Spleen (tissue), 11 donors: Measurements from ENCODE around the gene SNW1. TPM values are rescaled to one million over a fixed set of nuclear protein-coding genes. Genes with fewer than 3 reads are reported as not detected.

ENCODE experiments used
- DNase-seq: peaks from one replicate; pipeline ENCODE4 v3.0.0-alpha.2; 2020
- H3K27ac ChIP-seq, 8 donors: fragments of 200-600 bp; sonication (generic) in 7 of 8; 1 replicate in 4 of 8; 2 replicates in 4 of 8; pipeline versions ENCODE4 v1.5.0 to v1.8.0; 2016 to 2021; ENCODE audit warnings: inconsistent platforms in 4 of 8, mild to moderate bottlenecking in 4 of 8, moderate library complexity in 1 of 8
- H3K27me3 ChIP-seq, 7 donors: fragments of 200-600 bp; sonication (generic) in 6 of 7; replicated peaks in 1 of 7; 1 replicate in 4 of 7; 2 replicates in 3 of 7; pipeline versions ENCODE4 v1.5.0 to v1.8.0; 2016 to 2021; ENCODE audit warnings: inconsistent platforms in 3 of 7, mild to moderate bottlenecking in 1 of 7
- H3K36me3 ChIP-seq, 6 donors: fragments of 200-600 bp; sonication (generic) in 5 of 6; 1 replicate in 4 of 6; 2 replicates in 2 of 6; pipeline versions ENCODE4 v1.5.0 to v1.8.0; 2016 to 2021; ENCODE audit warnings: inconsistent platforms in 2 of 6
- H3K4me1 ChIP-seq, 6 donors: fragments of 200-600 bp; sonication (generic) in 5 of 6; 1 replicate in 3 of 6; 2 replicates in 3 of 6; pipeline versions ENCODE4 v1.5.0 to v1.8.0; 2016 to 2021; ENCODE audit warnings: inconsistent platforms in 3 of 6
- H3K4me3 ChIP-seq, 8 donors: fragments of 200-600 bp; sonication (generic) in 7 of 8; 1 replicate in 4 of 8; 2 replicates in 4 of 8; pipeline versions ENCODE4 v1.5.0 to v1.8.0; 2016 to 2021; ENCODE audit warnings: inconsistent platforms in 4 of 8, mild to moderate bottlenecking in 4 of 8, moderate library complexity in 2 of 8
- H3K9me3 ChIP-seq, 8 donors: fragments of 200-600 bp; sonication (generic) in 7 of 8; 1 replicate in 4 of 8; 2 replicates in 4 of 8; pipeline versions ENCODE4 v1.5.0 to v1.8.0; 2016 to 2021; ENCODE audit warnings: inconsistent platforms in 4 of 8
- POLR2A ChIP-seq, 3 donors: fragments of 450-650 bp; IDR thresholded peaks; one replicate each; pipeline ENCODE4 v1.5.1; 2017; ENCODE audit warnings: antibody characterized with exemption in 3 of 3, mild to moderate bottlenecking in 1 of 3
- POLR2AphosphoS5 ChIP-seq, 3 donors: sonication (generic); formaldehyde crosslinking; IDR thresholded peaks; one replicate each; pipeline ENCODE4 v1.5.1; 2017; ENCODE audit warnings: antibody characterized with exemption in 3 of 3
- WGBS, 5 donors: extraction: QIAGEN DNeasy Blood & Tissue Kit in 3 of 5; methylation state at CpG; one replicate each; pipeline versions ENCODE4 v1.1.5 to v1.1.7; 2013 to 2018; 5-methylcytosine and 5-hydroxymethylcytosine counted together
- intact Hi-C: fragments of 100-400 bp; cut with DNase I; formaldehyde crosslinking; loops from one replicate; pipeline ENCODE4 v1.15.0; 2023; ENCODE audit warnings: low total_unique reads
- polyA plus RNA-seq, 3 donors: library from polyadenylated mRNA; stranded (reverse); fragments of 200-250 nt; gene quantifications; one replicate each; pipeline ENCODE4 v1.2.1, GENCODE V29; 2013
- total RNA-seq, 7 donors: library from RNA; depleted of rRNA in 3 of 7; stranded (reverse); fragments of >200 nt in 3 of 7; fragmentation: NEBNext Ultra II Directional in 4 of 7; extraction: Animal tissue kit (Norgen Biotek cat#: 25700) in 4 of 7; gene quantifications; one replicate each; pipeline versions ENCODE4 v1.1.0 to v1.2.1, GENCODE V29; 2016 to 2021
- TF ChIP-seq, protein P1 (sequence below), 11 experiments: fragments of 200-600 bp in 7 of 11; fragments of 450-650 bp in 4 of 11; sonication (generic) in 4 of 11; IDR thresholded peaks in 8 of 11; conservative IDR thresholded peaks in 3 of 11; 1 replicate in 7 of 11; 2 replicates in 4 of 11; pipeline versions ENCODE4 v1.4.0 to v1.8.0; 2016 to 2021; ENCODE audit warnings: antibody characterized with exemption in 11 of 11, inconsistent platforms in 4 of 11, mild to moderate bottlenecking in 1 of 11
- donor health status: healthy with polysubstance abuse.
- donor health status: DM: no; HTN: no; CAD: no; lungs with moderate emphysema.
- donor health status: DM: no; HTN: no; CAD: no.
- donor health status: Bipolar disorder and iron deficiency.
- donor health status: healthy.
- donor health status: DM: no; HTN: no; CAD: no.
- donor health status: DM: yes; HTN: yes; CAD: no.

The SNW1 gene
- total and polyA plus RNA-seq, 10 donors: 35.2 to 77.3 (median 54.5) TPM

DNA sequence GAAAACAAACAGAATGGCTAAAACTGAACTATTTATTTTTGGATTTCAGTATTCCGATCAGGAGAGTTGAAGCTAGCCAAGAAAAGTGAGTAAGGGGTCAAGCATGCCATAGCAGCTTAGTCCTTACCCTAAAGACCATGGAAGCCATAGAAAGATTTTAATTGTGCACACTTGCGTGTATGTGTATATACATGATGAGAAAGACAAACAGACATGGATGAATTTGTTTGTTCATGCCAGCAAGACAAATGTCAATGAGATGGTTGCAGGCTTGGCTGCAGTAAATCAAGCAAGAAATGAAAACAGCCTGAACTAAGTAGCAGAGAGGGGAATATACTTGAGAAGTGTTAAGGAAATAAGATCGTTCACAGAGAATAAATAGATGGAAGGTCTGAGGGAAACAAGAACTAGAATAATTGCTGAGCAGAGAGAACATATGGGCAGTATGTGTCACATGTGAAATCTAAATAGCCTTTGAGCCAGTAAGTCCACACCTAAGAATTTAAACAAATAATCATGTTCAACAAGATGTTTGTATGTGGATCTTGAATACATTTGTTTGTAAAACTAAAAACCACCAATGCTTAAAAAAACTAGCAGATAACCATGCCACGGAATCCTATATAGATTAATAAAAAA is 14.8 kb downstream of the SNW1 start:
- Histone ChIP-seq H3K36me3 (peaks cover 3 to 100% (median 70%) of the 10 kb centered on the region in 6 donors), H3K4me1 (peaks cover 0 to 32% (median 0%) of the 10 kb centered on the region in 6 donors), H3K27ac (no peak overlapping the region), H3K27me3 (no peaks in the 10 kb centered on the region), H3K9me3 (no peaks in the 10 kb centered on the region), H3K4me3 (no peak overlapping the region)
- no peak for TF ChIP-seq POLR2A (IDR thresholded peaks at IDR 0.05)
- TF ChIP-seq, protein P1, sequence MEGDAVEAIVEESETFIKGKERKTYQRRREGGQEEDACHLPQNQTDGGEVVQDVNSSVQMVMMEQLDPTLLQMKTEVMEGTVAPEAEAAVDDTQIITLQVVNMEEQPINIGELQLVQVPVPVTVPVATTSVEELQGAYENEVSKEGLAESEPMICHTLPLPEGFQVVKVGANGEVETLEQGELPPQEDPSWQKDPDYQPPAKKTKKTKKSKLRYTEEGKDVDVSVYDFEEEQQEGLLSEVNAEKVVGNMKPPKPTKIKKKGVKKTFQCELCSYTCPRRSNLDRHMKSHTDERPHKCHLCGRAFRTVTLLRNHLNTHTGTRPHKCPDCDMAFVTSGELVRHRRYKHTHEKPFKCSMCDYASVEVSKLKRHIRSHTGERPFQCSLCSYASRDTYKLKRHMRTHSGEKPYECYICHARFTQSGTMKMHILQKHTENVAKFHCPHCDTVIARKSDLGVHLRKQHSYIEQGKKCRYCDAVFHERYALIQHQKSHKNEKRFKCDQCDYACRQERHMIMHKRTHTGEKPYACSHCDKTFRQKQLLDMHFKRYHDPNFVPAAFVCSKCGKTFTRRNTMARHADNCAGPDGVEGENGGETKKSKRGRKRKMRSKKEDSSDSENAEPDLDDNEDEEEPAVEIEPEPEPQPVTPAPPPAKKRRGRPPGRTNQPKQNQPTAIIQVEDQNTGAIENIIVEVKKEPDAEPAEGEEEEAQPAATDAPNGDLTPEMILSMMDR (IDR thresholded peaks at IDR 0.05 in 8 of 11, conservative IDR thresholded peaks at IDR 0.05 in 3 of 11): no peak
- TF ChIP-seq POLR2AphosphoS5 (IDR thresholded peaks at IDR 0.05): no peak
- intact Hi-C loops: no loop called here
- no peak for DNase-seq
- 62 to 83% (median 68%) methylated on average over 4 of the region's 4 CpGs for WGBS, 5 donors

DNA sequence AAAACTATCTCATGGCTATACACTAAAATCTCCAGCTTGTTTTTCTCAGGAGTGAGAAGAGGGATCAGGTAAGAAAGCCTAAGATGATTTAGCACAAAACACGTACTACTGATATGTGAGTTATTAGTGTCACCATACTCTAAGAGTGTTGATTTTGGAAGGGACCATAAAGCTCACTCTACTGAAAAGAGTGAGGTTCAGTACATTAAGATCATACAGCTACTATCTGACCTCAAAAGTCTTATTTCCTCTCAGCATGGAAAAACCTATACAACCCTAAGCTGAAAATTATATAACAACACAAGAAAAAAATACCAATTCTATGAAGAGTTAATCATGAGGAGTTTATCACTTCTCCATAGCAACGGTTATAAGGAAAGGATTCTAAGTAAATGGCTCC is 19.5 kb downstream of the SNW1 start:
- no peak overlapping the region for H3K4me3 ChIP-seq
- no peaks in the 10 kb centered on the region for H3K27me3 ChIP-seq
- H3K4me1 ChIP-seq: peaks cover 7 to 55% (median 17%) of the 10 kb centered on the region in 6 donors
- peaks cover 0 to 99% (median 63%) of the 10 kb centered on the region in 6 donors for H3K36me3 ChIP-seq
- no peak for DNase-seq
- intact Hi-C loops: no loop called here
- H3K27ac ChIP-seq: no peak overlapping the region
- TF ChIP-seq POLR2A (IDR thresholded peaks at IDR 0.05) (no peak), POLR2AphosphoS5 (IDR thresholded peaks at IDR 0.05) (no peak)
- TF ChIP-seq, protein P1 (IDR thresholded peaks at IDR 0.05 in 8 of 11, conservative IDR thresholded peaks at IDR 0.05 in 3 of 11): no peak
- no peaks in the 10 kb centered on the region for H3K9me3 ChIP-seq
- WGBS, 5 donors: 80 to 93% (median 86%) methylated on average over 2 of the region's 2 CpGs

DNA sequence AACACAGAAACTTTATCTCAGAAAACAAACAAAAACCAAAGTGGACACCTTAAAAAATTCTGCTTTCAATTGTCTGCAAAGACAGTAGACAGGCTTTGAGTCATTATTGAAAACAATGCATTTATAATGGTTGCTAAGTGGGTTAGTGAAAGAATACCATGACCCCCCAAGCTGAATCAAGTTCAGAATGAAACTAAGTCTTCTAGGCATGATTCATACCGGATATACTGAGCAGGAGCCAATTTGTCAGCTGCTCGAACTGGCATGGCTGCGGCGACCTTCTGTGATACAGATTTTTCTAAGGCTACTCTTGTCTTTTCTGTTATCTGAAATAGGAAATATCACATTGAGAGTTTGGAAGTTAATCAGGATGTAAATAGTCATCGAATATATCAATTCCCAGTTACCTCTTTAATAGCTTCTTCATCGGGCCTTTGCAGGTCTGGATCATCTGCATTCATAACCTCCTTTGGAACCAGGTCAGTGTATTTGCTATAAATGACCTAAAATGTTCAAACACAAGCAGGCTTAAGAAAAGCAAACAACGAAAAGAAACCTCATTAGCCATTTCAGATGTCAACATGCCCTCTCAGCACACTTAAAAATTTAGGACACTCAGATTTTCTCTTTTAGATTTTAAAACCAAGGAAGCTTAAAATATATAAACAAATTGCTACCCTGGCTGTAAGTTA is 22.3 kb downstream of the SNW1 start:
- peaks cover 2 to 99% (median 68%) of the 10 kb centered on the region in 6 donors for H3K36me3 ChIP-seq

More for the DNA sequence above, 22.3 kb downstream of the SNW1 start:
- Histone ChIP-seq H3K9me3 (no peaks in the 10 kb centered on the region), H3K27me3 (no peaks in the 10 kb centered on the region), H3K27ac (peak overlapping the region in 5 of 8 donors; percentile 16 to 71 (median 47)), H3K4me3 (no peak overlapping the region), H3K4me1 (peaks cover 7 to 36% (median 17%) of the 10 kb centered on the region in 6 donors)
- WGBS, 5 donors: 58 to 69% (median 63%) methylated on average over 7 of the region's 7 CpGs
- no peak for DNase-seq
- intact Hi-C loops: no loop called here
- TF ChIP-seq, protein P1 (IDR thresholded peaks at IDR 0.05 in 8 of 11, conservative IDR thresholded peaks at IDR 0.05 in 3 of 11): no peak
- TF ChIP-seq POLR2AphosphoS5 (IDR thresholded peaks at IDR 0.05): peak in 1 of 3 donors; percentile 42
- no peak for TF ChIP-seq POLR2A (IDR thresholded peaks at IDR 0.05)
